GM11168 (cell line): ENCODE results near the gene MERTK.
"Not testable (repeated sequence)": the region's sequence is repeated elsewhere in the genome, so short reads cannot be mapped to it uniquely, and the experiment has no call there.

Experiments
- in situ Hi-C: fragments of 300-500 bp; cut with MboI; formaldehyde crosslinking; loops from one replicate; pipeline ENCODE4 v1.12.0; 2022; ENCODE audit warnings: low sequenced_read_pairs; ENCODE audit not compliant: unreplicated experiment

The MERTK gene

GRCh38 chr2:112032689-112033465, 134.5 kb downstream of the MERTK start:
- in situ Hi-C loops, result no loop called here

GRCh38 chr2:112033600-112033999, 135.2 kb downstream of the MERTK start:
- in situ Hi-C loops, result no loop called here

GRCh38 chr2:112034924-112035323, 136.5 kb downstream of the MERTK start:
- in situ Hi-C loops, result no loop called here

GRCh38 chr2:112035786-112036185, 137.4 kb downstream of the MERTK start:
- in situ Hi-C loops, result no loop called here

- in situ Hi-C loops, result not testable (repeated sequence)
Observed at GRCh38 chr2:112039556-112039955, 141.1 kb downstream of the MERTK start.

GRCh38 chr2:112040066-112040465, 141.7 kb downstream of the MERTK start:
- in situ Hi-C loops, result not testable (repeated sequence)

GRCh38 chr2:112041460-112041859, 143.1 kb downstream of the MERTK start:
- in situ Hi-C loops, result not testable (repeated sequence)

GRCh38 chr2:112045446-112046014, 147.1 kb downstream of the MERTK start:
- in situ Hi-C loops, result loop anchor here (5.0 kb wide), 1 partner anchor 153 kb away; no protein-coding TSS in a partner anchor

- in situ Hi-C loops, result loop anchor here (5.0 kb wide), 1 partner anchor 154 kb away; no protein-coding TSS in a partner anchor
Observed at GRCh38 chr2:112046231-112046630, 147.8 kb downstream of the MERTK start.

- in situ Hi-C loops, result loop anchor here (5.0 kb wide), 1 partner anchor 155 kb away; no protein-coding TSS in a partner anchor
Observed at GRCh38 chr2:112047537-112048235, 149.3 kb downstream of the MERTK start.

- in situ Hi-C loops, result loop anchor here (5.0 kb wide), 1 partner anchor 156 kb away; no protein-coding TSS in a partner anchor
Observed at GRCh38 chr2:112048236-112048592, 149.8 kb downstream of the MERTK start.

GRCh38 chr2:112048887-112049286, 150.5 kb downstream of the MERTK start:
- in situ Hi-C loops, result loop anchor here (5.0 kb wide), 1 partner anchor 157 kb away; no protein-coding TSS in a partner anchor

GRCh38 chr2:112050316-112050715, 151.9 kb downstream of the MERTK start:
- in situ Hi-C loops, result no loop called here

GRCh38 chr2:112053917-112054846, 155.8 kb downstream of the MERTK start:
- in situ Hi-C loops, result no loop called here

- in situ Hi-C loops, result no loop called here
Observed at GRCh38 chr2:112054847-112055729, 156.7 kb downstream of the MERTK start, which contains the start of gene TMEM87B. TSS of gene TMEM87B (plus strand) at chr2:112055269. CDS start at chr2:112055592, 323 bp downstream.

GRCh38 chr2:112055730-112056625, 157.6 kb downstream of the MERTK start:
- in situ Hi-C loops, result no loop called here

GRCh38 chr2:112056626-112056987, 158.2 kb downstream of the MERTK start:
- in situ Hi-C loops, result no loop called here

GRCh38 chr2:112059671-112060070, 161.3 kb downstream of the MERTK start:
- in situ Hi-C loops, result no loop called here
